Smooth muscle cell of the pulmonary artery (primary cell): Measurements from ENCODE around the gene ABI3. TPM values are rescaled to one million over a fixed set of nuclear protein-coding genes. Genes with fewer than 3 reads are reported as not detected.

Source experiments
- total RNA-seq: library from RNA; depleted of rRNA; stranded (reverse); fragments of >200 nt; gene quantifications from 2 replicates; pipeline ENCODE4 v1.2.3, GENCODE V29; 2014

The ABI3 gene, protein sequence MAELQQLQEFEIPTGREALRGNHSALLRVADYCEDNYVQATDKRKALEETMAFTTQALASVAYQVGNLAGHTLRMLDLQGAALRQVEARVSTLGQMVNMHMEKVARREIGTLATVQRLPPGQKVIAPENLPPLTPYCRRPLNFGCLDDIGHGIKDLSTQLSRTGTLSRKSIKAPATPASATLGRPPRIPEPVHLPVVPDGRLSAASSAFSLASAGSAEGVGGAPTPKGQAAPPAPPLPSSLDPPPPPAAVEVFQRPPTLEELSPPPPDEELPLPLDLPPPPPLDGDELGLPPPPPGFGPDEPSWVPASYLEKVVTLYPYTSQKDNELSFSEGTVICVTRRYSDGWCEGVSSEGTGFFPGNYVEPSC
- 0.17 and 0.20 TPM in 2 replicates for total RNA-seq

DNA sequence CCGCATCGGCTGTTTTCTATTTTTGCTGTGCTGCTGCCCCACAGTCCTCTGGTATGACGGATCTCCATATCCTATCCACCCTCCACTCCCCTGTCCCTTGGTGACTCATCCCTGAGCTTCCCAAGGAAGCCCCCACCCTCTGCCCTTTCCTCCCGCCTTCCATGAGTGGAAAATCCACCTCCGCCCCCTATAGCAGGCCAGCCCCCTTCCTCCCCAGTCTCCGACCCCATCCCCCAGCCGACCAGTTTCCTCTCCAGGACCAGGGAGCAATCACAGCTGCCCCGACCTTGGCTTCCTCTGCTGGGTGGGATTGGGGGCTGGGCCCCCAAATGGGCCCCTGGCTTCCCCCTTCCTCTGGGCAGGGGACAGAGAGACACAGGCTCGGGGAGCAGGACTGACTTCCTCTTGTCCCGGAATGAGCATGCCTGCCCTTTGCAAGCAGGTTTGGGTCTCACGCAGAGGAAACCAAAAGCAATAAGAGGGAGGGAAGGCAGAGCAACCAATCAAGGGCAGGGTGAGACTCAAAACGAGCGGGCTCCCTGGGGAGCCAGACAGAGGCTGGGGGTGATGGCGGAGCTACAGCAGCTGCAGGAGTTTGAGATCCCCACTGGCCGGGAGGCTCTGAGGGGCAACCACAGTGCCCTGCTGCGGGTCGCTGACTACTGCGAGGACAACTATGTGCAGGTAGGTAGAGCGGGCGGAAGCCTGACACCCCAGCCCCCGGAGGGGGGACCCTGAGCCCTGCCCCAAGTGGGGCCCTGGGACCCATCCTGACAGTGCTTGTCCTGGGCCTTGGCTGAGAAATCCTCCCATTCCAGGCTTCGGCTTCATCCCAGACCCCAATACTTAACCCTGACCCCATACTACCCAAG is at the start of gene ABI3, which contains the start of gene GNGT2:
Gene ABI3, plus strand, starts transcription at position 550 of the 872 bp plus-strand sequence. Its CDS starts 18 bp downstream, at position 568.
Gene GNGT2, minus strand, starts transcription at position 417 of the 872 bp plus-strand sequence. CDS start 3,152 bp downstream, outside the sequence.

DNA sequence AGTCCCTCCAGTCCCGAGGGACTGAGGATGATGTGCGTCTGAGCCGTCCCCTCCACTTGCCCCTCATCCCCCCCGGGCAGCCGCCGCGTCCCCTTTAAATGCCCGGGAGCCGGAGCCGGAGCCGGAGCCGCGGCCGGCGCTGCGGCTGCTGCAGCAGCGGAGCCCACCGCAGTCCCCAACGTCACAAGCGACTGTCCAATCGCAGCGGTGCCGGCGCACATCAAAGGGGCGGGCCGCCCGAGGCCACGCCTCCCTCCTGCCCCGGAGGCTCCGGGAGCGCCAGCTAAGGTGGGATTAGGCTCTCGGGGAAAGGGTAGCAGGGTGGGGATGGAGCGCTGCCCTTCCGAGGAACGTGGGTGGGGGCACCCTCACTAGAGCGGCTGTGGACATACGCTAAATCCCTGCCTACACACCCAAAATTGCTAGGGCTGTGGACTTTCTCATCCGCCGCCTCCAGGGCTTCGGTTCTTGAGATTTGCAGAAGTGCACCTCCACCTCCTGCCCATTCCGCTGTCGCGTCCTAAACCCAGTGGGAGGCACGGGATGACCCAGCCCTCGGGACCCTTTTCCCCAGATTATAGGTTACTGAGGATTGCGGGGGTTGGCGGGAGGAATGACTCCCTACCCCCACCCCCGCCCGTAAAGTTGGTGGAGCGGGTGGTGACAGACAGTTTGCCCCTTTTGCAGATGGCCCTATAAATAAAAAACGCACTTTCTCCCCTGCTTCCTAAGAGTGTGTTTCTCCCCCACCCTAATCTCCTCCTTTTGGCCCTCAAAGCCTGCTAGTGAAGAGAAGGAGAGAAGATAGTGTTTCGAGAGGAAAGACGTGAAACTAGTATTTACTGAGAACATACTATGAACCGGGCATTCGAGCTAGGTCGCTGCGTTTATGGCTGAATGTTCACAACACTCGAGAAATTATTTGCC is 20.4 kb downstream of the ABI3 start, which contains the start of gene PHOSPHO1:
Gene PHOSPHO1, minus strand, starts transcription at position 152 of the 927 bp plus-strand sequence. CDS start 4,096 bp downstream, outside the sequence.

Other genes with a start within 250 kb of the ABI3 start
- not detected in 2 replicates for gene GIP, start 242.1 kb upstream of the ABI3 start, total RNA-seq
- gene IGF2BP1, start 213.3 kb upstream of the ABI3 start, total RNA-seq = 3.4 and 4.3 TPM in 2 replicates
- gene B4GALNT2, start 77.9 kb upstream of the ABI3 start, total RNA-seq = 0.03 and 2.8 TPM in 2 replicates
- not detected in 2 replicates for gene GNGT2, start 133 bp upstream of the ABI3 start, total RNA-seq
- 0.39 and 0.40 TPM in 2 replicates for gene PHOSPHO1, start 20.1 kb downstream of the ABI3 start, total RNA-seq
- gene ZNF652, start 151.5 kb downstream of the ABI3 start, total RNA-seq = 12.6 and 16.0 TPM in 2 replicates
- 77.7 and 111 TPM in 2 replicates for gene PHB1, start 204.2 kb downstream of the ABI3 start, total RNA-seq